Panc1 (cell line): Measurements from ENCODE around the gene TM9SF4.

Source experiments
- CTCF ChIP-seq: fragments of 450-650 bp; IDR thresholded peaks from 2 replicates; pipeline ENCODE4 v1.5.1; 2017; ENCODE audit warnings: mild to moderate bottlenecking
- POLR2AphosphoS5 ChIP-seq: IDR thresholded peaks from 2 replicates; pipeline ENCODE4 v1.6.1; 2012; ENCODE audit warnings: mild to moderate bottlenecking, low read depth, low read length, moderate library complexity
- REST ChIP-seq, 2 experiments: IDR thresholded peaks; 2 replicates each; pipeline ENCODE4 v1.6.1; 2011 to 2012; ENCODE audit warnings: low read depth in 2 of 2, control low read depth in 1 of 2, low read length in 1 of 2, mild to moderate bottlenecking in 1 of 2, moderate library complexity in 1 of 2; ENCODE audit not compliant: insufficient read depth in 1 of 2
- SIN3A ChIP-seq: IDR thresholded peaks from 2 replicates; pipeline ENCODE4 v1.6.1; 2012; ENCODE audit warnings: low read depth, mild to moderate bottlenecking, low read length, moderate library complexity, borderline replicate concordance; ENCODE audit not compliant: insufficient read depth

- TF ChIP-seq CTCF (no peak), SIN3A (no peak), REST (IDR thresholded peaks at IDR 0.05; ENCODE audit: insufficient read depth in 1 of 2, low read depth in 2 of 2, low read length in 1 of 2) (no peak), POLR2AphosphoS5 (no peak)
Observed at GRCh38 chr20:32124916-32125454, 15.5 kb downstream of the TM9SF4 start.
